ENCODE data around the gene MS4A4A.

MS4A4A gene

GRCh38 chr11:60280412-60280811 is at the start of gene MS4A4A:
TSS of gene MS4A4A (plus strand) at chr11:60280666. CDS start at chr11:60280676, 10 bp downstream.
- peaks cover 10% of the 10 kb centered on the region for H3K4me1 ChIP-seq
- H3K9me3 ChIP-seq: no peaks in the 10 kb centered on the region
- DNase-seq (ENCODE audit: low spot score in 2 of 2): no peak
- H3K27me3 ChIP-seq (ENCODE audit: low read depth): no peaks in the 10 kb centered on the region
- no peaks in the 10 kb centered on the region for H3K36me3 ChIP-seq (replicated peaks)
- H3K4me3 ChIP-seq: no peak within 1 kb of the TSS
- in situ Hi-C loops (cut with MboI; ENCODE audit: low sequenced_read_pairs): no loop called here

DNA sequence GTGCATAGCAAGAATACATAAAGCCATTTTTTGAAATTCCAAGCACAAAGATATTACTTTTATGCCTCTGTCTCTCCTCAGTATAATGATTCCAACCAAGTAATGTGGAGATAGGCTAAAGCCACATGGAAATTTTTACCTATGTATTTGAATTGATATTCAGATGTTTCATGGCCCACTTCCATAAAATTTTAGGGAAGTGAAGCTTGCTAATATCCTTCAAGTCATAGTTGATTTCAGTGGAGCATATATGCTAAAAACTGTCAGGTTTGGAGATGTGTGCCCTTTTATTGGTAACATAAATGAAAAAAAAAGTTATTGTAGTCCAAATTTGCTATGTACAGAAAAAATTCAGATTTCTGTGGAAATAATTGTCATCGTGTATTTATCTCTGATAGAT is 49.8 kb upstream of the MS4A4A start:
- Histone ChIP-seq H3K36me3 (replicated peaks) (no peaks in the 10 kb centered on the region), H3K4me1 (no peaks in the 10 kb centered on the region), H3K9me3 (no peaks in the 10 kb centered on the region), H3K27me3 (ENCODE audit: low read depth) (no peaks in the 10 kb centered on the region), H3K4me3 (no peak overlapping the region)
- no peak for DNase-seq (ENCODE audit: low spot score in 2 of 2)
- in situ Hi-C loops (cut with MboI; ENCODE audit: low sequenced_read_pairs): no loop called here

- H3K4me1 ChIP-seq: no peaks in the 10 kb centered on the region
- in situ Hi-C loops (cut with MboI; ENCODE audit: low sequenced_read_pairs): no loop called here
- no peak for DNase-seq (ENCODE audit: low spot score in 2 of 2)
- no peak overlapping the region for H3K4me3 ChIP-seq
- peaks cover 2% of the 10 kb centered on the region for H3K27me3 ChIP-seq (ENCODE audit: low read depth)
- no peaks in the 10 kb centered on the region for H3K36me3 ChIP-seq (replicated peaks)
- no peaks in the 10 kb centered on the region for H3K9me3 ChIP-seq
These were observed 45.1 kb upstream of the MS4A4A start for GRCh38 chr11:60235321-60235720.

DNA sequence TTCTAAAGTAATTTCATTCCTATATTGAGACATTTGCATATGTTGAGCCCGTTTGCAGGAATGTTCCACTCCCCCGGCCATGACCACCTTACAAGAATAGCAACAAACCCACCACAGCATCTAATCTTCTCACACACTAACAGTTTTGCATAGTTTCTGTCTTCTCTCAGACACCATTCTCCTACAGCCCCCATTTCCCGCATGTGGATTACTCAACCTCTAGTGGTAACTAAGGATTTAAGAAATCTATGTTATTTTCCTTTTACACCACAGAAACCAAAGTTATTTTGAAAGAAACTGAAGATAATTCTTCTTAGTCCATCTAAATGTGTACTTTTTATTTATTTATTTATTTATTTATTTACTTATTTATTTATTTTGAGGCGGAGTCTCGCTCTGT is 39.8 kb upstream of the MS4A4A start:
- Histone ChIP-seq H3K36me3 (replicated peaks) (no peaks in the 10 kb centered on the region), H3K4me3 (no peak overlapping the region), H3K9me3 (no peaks in the 10 kb centered on the region), H3K4me1 (no peaks in the 10 kb centered on the region), H3K27me3 (ENCODE audit: low read depth) (peaks cover 5% of the 10 kb centered on the region)
- in situ Hi-C loops (cut with MboI; ENCODE audit: low sequenced_read_pairs): no loop called here
- DNase-seq (ENCODE audit: low spot score in 2 of 2): no peak

- Histone ChIP-seq H3K9me3 (no peaks in the 10 kb centered on the region), H3K27me3 (ENCODE audit: low read depth) (peaks cover 5% of the 10 kb centered on the region), H3K4me3 (no peak overlapping the region), H3K4me1 (no peaks in the 10 kb centered on the region), H3K36me3 (replicated peaks) (no peaks in the 10 kb centered on the region)
- in situ Hi-C loops (cut with MboI; ENCODE audit: low sequenced_read_pairs): no loop called here
- no peak for DNase-seq (ENCODE audit: low spot score in 2 of 2)
These were observed 38.7 kb upstream of the MS4A4A start for GRCh38 chr11:60241786-60242185.

DNA sequence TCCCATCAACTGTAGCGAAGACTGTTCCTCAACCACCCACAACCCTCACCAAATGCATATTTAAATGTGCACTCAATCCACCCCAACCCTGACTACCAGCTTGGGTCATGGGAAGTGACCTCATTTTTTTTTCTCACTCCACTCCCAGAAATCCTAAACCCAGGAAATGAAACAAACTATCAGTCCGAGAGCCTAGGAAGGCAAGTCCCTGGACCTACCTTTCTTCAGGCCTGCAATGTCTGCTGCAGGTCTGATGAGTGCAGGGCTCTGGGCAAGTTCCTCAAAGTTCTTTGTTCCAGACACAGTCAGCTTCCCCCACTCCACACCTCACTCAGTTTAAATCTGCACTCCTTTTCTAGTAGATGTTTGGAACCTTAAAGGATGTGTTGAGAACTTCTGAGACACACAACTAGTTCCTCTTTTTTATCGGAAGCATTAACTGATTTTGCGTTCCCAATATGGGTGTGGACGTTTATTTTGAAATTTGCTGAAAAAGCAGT is 37.7 kb upstream of the MS4A4A start, which contains the start of gene MS4A4E:
MS4A4E (minus strand) TSS at position 398 of the 500 bp plus-strand sequence. CDS start 13,082 bp downstream, outside the sequence.
- no peaks in the 10 kb centered on the region for H3K36me3 ChIP-seq (replicated peaks)
- H3K4me3 ChIP-seq: no peak within 1 kb of the TSS
- no peak for DNase-seq (ENCODE audit: low spot score in 2 of 2)
- H3K27me3 ChIP-seq (ENCODE audit: low read depth): 0 out of 2 replicates have a peak, but pooled peaks cover 3% of the 10 kb centered on the region
- no peaks in the 10 kb centered on the region for H3K9me3 ChIP-seq
- in situ Hi-C loops (cut with MboI; ENCODE audit: low sequenced_read_pairs): no loop called here
- H3K4me1 ChIP-seq: no peaks in the 10 kb centered on the region

DNA sequence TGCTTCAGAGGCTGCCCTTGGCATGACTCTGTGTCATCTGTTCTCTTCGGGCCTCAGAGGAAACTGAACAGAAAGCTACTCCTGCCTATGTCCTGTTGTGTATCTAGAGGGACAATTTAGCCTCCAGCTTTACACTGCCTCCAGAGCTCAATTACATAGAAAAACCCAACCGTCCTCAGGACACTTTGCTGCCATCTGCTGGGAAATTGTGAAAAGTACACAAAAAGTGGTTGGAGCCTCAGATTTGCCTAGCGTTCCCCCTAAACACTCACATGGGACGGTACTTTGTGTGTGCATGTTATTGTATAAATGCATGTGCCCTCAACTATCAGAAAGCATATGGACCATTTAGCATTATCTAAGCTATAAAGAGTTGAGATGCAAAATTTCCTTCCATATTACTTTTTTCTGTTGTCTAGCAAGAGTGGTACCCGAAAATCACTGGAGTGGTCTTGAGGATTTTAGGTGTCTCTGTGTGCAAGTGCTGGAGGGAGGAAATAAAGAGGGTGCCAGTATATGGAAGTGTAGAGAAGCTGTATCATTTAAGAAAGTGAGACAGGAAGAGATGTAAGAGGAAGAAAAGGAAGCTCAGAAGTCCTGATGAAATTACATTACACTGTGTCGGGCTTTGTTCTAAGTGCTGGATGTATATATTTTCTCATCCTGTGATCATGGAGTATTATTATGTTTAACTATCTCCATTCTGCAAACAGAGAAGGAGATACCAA is 28.8 kb upstream of the MS4A4A start:
- H3K4me3 ChIP-seq: no peak overlapping the region
- peak; percentile 72 to 74 for DNase-seq (ENCODE audit: low spot score in 2 of 2)
- peaks cover 3% of the 10 kb centered on the region; the same call in 1 of the 2 replicates for H3K4me1 ChIP-seq
- H3K27me3 ChIP-seq (ENCODE audit: low read depth): no peaks in the 10 kb centered on the region
- in situ Hi-C loops (cut with MboI; ENCODE audit: low sequenced_read_pairs): loop anchor here (10.0 kb wide), 1 partner anchor 427 kb away; no protein-coding TSS in a partner anchor
- no peaks in the 10 kb centered on the region for H3K36me3 ChIP-seq (replicated peaks)
- 0 out of 2 replicates have a peak, but pooled peaks cover 2% of the 10 kb centered on the region for H3K9me3 ChIP-seq

GRCh38 chr11:60252213-60253108 is 28.0 kb upstream of the MS4A4A start:
- Histone ChIP-seq H3K4me3 (no peak overlapping the region), H3K36me3 (replicated peaks) (no peaks in the 10 kb centered on the region), H3K4me1 (peaks cover 3% of the 10 kb centered on the region; the same call in 1 of the 2 replicates), H3K27me3 (ENCODE audit: low read depth) (no peaks in the 10 kb centered on the region), H3K9me3 (0 out of 2 replicates have a peak, but pooled peaks cover 2% of the 10 kb centered on the region)
- DNase-seq (ENCODE audit: low spot score in 2 of 2): no peak
- in situ Hi-C loops (cut with MboI; ENCODE audit: low sequenced_read_pairs): loop anchor here (10.0 kb wide), 1 partner anchor 428 kb away; no protein-coding TSS in a partner anchor

GRCh38 chr11:60257956-60258722 is 22.3 kb upstream of the MS4A4A start:
- no peak for DNase-seq (ENCODE audit: low spot score in 2 of 2)
- in situ Hi-C loops (cut with MboI; ENCODE audit: low sequenced_read_pairs): loop anchor here (10.0 kb wide), 1 partner anchor 433 kb away; no protein-coding TSS in a partner anchor

DNA sequence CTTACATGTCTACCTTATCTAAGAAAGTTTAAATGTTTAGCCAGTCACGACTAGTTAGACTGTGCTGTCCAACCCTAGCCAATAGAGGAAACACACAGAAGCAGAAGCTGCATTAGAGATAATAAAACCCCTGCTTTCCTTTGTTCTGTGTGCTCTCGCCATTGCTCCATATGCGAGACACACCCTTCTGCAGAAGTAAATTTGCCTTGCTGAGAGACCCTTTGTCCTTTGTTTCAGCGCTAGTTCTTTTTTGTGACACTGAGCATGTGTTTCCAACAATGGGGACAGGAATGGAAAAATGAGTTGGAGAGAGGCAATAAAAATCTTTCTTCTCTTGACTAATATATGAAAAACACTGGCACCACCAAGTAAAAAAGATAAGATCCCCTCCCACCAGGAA is 19.5 kb upstream of the MS4A4A start:
- in situ Hi-C loops (cut with MboI; ENCODE audit: low sequenced_read_pairs): loop anchor here (5.0 to 10.0 kb wide), 3 partner anchors 84 to 356 kb away; no protein-coding TSS in a partner anchor

More at GRCh38 chr11:60257956-60258722, 22.3 kb upstream of the MS4A4A start:
- H3K36me3 ChIP-seq (replicated peaks): no peaks in the 10 kb centered on the region
- H3K9me3 ChIP-seq: peaks cover 2% of the 10 kb centered on the region; the same call in 1 of the 2 replicates
- H3K4me1 ChIP-seq: no peaks in the 10 kb centered on the region
- no peak overlapping the region for H3K4me3 ChIP-seq
- no peaks in the 10 kb centered on the region for H3K27me3 ChIP-seq (ENCODE audit: low read depth)

DNA sequence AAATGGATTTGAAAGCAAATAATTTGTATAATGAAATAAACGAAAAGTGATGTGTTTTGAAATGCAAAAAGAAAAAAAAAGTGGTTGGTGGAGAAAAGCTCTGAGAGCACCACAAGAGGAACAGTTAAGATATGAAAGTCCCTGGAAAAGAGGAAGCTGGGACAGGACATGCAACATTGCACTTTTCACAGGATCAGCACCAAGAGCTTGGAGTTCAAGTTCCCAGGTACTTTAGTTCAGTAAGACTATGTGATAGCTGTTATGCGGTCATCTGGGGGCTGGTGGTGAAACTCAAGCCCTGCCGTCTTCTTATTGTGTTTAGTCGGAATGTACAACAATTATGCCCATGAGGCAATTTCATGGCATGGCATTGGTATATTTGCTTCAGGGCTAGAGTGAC is 17.1 kb upstream of the MS4A4A start:
- H3K9me3 ChIP-seq: no peaks in the 10 kb centered on the region; the same call in 1 of the 2 replicates
- H3K27me3 ChIP-seq (ENCODE audit: low read depth): no peaks in the 10 kb centered on the region
- in situ Hi-C loops (cut with MboI; ENCODE audit: low sequenced_read_pairs): loop anchor here (5.0 to 10.0 kb wide), 3 partner anchors 81 to 354 kb away; no protein-coding TSS in a partner anchor
- no peak overlapping the region for H3K4me3 ChIP-seq
- H3K4me1 ChIP-seq: peaks cover 10% of the 10 kb centered on the region
- DNase-seq (ENCODE audit: low spot score in 2 of 2): no peak
- no peaks in the 10 kb centered on the region for H3K36me3 ChIP-seq (replicated peaks)

More for the DNA sequence above, 19.5 kb upstream of the MS4A4A start:
- Histone ChIP-seq H3K9me3 (no peaks in the 10 kb centered on the region; the same call in 1 of the 2 replicates), H3K36me3 (replicated peaks) (no peaks in the 10 kb centered on the region), H3K27me3 (ENCODE audit: low read depth) (no peaks in the 10 kb centered on the region), H3K4me1 (peaks cover 3% of the 10 kb centered on the region; the same call in 1 of the 2 replicates), H3K4me3 (no peak overlapping the region)
- DNase-seq (ENCODE audit: low spot score in 2 of 2): no peak

- H3K27me3 ChIP-seq (ENCODE audit: low read depth): no peaks in the 10 kb centered on the region
- DNase-seq (ENCODE audit: low spot score in 2 of 2): no peak
- no peak overlapping the region for H3K4me3 ChIP-seq
- H3K4me1 ChIP-seq: peaks cover 10% of the 10 kb centered on the region
- no peaks in the 10 kb centered on the region for H3K36me3 ChIP-seq (replicated peaks)
- no peaks in the 10 kb centered on the region; the same call in 1 of the 2 replicates for H3K9me3 ChIP-seq
- in situ Hi-C loops (cut with MboI; ENCODE audit: low sequenced_read_pairs): loop anchor here (5.0 to 10.0 kb wide), 3 partner anchors 80 to 353 kb away; no protein-coding TSS in a partner anchor
These were observed 15.8 kb upstream of the MS4A4A start for GRCh38 chr11:60264644-60265043.

All from HAP-1 (cell line).